H1 (cell line): ENCODE data around the gene NOSIP. TPM values are rescaled to one million over a fixed set of nuclear protein-coding genes. Genes with fewer than 3 reads are reported as not detected.

Source experiments
- CTCF ChIA-PET: fragments of 300-600 bp; sonication (Branson Sonifier 250); formaldehyde crosslinking; loops from one replicate; lab custom pipeline; 2021; ENCODE audit not compliant: partially characterized antibody; lab: Charles Lee
- POLR2A ChIA-PET: fragments of 300-600 bp; sonication (Branson Sonifier 250); formaldehyde crosslinking; loops from one replicate; lab custom pipeline; 2021; ENCODE audit warnings: inconsistent platforms; ENCODE audit not compliant: partially characterized antibody; lab: Charles Lee
- DNase-seq, 2 experiments: peaks; one replicate each; pipeline versions ENCODE4 v3.0.0 to v3.0.0-alpha.2; 2010 to 2022; ENCODE audit warnings: low spot score in 2 of 2, low read depth in 1 of 2, mixed read lengths in 1 of 2
- FAIRE-seq: peaks from 2 replicates; lab custom pipeline; 2011; peaks lifted over from hg19 to GRCh38; lab: Jason Lieb, UNC
- H2AFZ ChIP-seq: 2 replicates; pipeline ENCODE4 v1.8.1; 2012; ENCODE audit warnings: low read length, inconsistent platforms
- H2AK5ac ChIP-seq: 2 replicates; pipeline ENCODE4 v1.6.1; 2013; ENCODE audit warnings: low read depth, low read length
- H2BK120ac ChIP-seq: replicated peaks from 2 replicates; pipeline ENCODE3; 2013; ENCODE audit warnings: low read depth, low read length, inconsistent platforms
- H2BK12ac ChIP-seq: 2 replicates; pipeline ENCODE4 v1.6.1; 2013; ENCODE audit warnings: low read depth, low read length
- H2BK15ac ChIP-seq: 2 replicates; pipeline ENCODE4 v1.6.1; 2013; ENCODE audit warnings: low read length
- H2BK20ac ChIP-seq: 2 replicates; pipeline ENCODE4 v1.6.1; 2013; ENCODE audit warnings: low read length
- H2BK5ac ChIP-seq: 2 replicates; pipeline ENCODE4 v1.6.1; 2013; ENCODE audit warnings: low read depth, low read length
- H3K14ac ChIP-seq: 2 replicates; pipeline ENCODE4 v1.6.1; 2013; ENCODE audit warnings: inconsistent platforms; ENCODE audit not compliant: insufficient read length
- H3K18ac ChIP-seq: 2 replicates; pipeline ENCODE4 v1.6.1; 2013; ENCODE audit warnings: low read length; ENCODE audit errors: extremely low read depth
- H3K23ac ChIP-seq: 2 replicates; pipeline ENCODE4 v1.6.1; 2013; ENCODE audit warnings: inconsistent platforms; ENCODE audit not compliant: insufficient read length
- H3K23me2 ChIP-seq: 2 replicates; pipeline ENCODE4 v1.6.1; 2013; ENCODE audit warnings: low read depth, low read length
- H3K27ac ChIP-seq: 2 replicates; pipeline ENCODE4 v1.6.1; 2011; ENCODE audit warnings: low read depth, low read length, inconsistent platforms
- H3K27me3 ChIP-seq, 4 experiments: replicated peaks in 1 of 4; 1 replicate in 1 of 4; 2 replicates in 3 of 4; pipeline versions ENCODE4 v1.6.1 to v1.8.1; 2011 to 2013; ENCODE audit warnings: low read length in 3 of 4, mild to moderate bottlenecking in 3 of 4, inconsistent platforms in 2 of 4, mixed read lengths in 2 of 4, moderate library complexity in 1 of 4; ENCODE audit not compliant: control insufficient read depth in 3 of 4, insufficient read depth in 3 of 4; ENCODE audit errors: extremely low read depth in 1 of 4
- H3K36me3 ChIP-seq, 4 experiments: 2 replicates each; pipeline versions ENCODE4 v1.6.1 to v1.8.1; 2011 to 2013; ENCODE audit warnings: mild to moderate bottlenecking in 4 of 4, low read length in 3 of 4, moderate library complexity in 2 of 4, control low read depth in 1 of 4, inconsistent platforms in 1 of 4; ENCODE audit not compliant: insufficient read depth in 4 of 4, control insufficient read depth in 2 of 4
- H3K4ac ChIP-seq: replicated peaks from 2 replicates; pipeline ENCODE3; 2013; ENCODE audit warnings: low read length, low read depth, mixed read lengths, inconsistent platforms; ENCODE audit not compliant: insufficient read length
- H3K4me1 ChIP-seq, 4 experiments: replicated peaks in 1 of 4; 1 replicate in 1 of 4; 2 replicates in 3 of 4; pipeline versions ENCODE4 v1.6.1 to v1.8.1; 2011 to 2013; ENCODE audit warnings: low read length in 3 of 4, inconsistent platforms in 2 of 4, mixed read lengths in 1 of 4; ENCODE audit not compliant: insufficient read depth in 4 of 4, control insufficient read depth in 3 of 4
- H3K4me2 ChIP-seq, 2 experiments: 2 replicates each; pipeline versions ENCODE4 v1.6.1 to v1.8.1; 2011 to 2013; ENCODE audit warnings: low read depth in 2 of 2, low read length in 2 of 2, control low read depth in 1 of 2, inconsistent platforms in 1 of 2, mild to moderate bottlenecking in 1 of 2; ENCODE audit not compliant: insufficient read depth in 1 of 2
- H3K4me3 ChIP-seq, 4 experiments: fragments of 200-600, 300-600 bp in 1 of 4; sonication (generic), shearing (Covaris generic), sonication (Bioruptor Twin) in 1 of 4; 2 replicates each; pipeline versions ENCODE4 v1.5.1 to v1.8.1; 2011 to 2016; ENCODE audit warnings: low read length in 4 of 4, low read depth in 3 of 4, control low read depth in 2 of 4, inconsistent platforms in 2 of 4, mild to moderate bottlenecking in 2 of 4, mixed read lengths in 1 of 4, moderate library complexity in 1 of 4; ENCODE audit not compliant: insufficient read depth in 2 of 4; ENCODE audit errors: extremely low read depth in 1 of 4
- H3K56ac ChIP-seq: replicated peaks from 2 replicates; pipeline ENCODE3; 2013; ENCODE audit warnings: low read depth, mild to moderate bottlenecking, mixed read lengths, low read length, inconsistent platforms; ENCODE audit not compliant: insufficient read length
- H3K79me1 ChIP-seq: 2 replicates; pipeline ENCODE4 v1.6.1; 2013; ENCODE audit warnings: low read depth, low read length, control low read depth
- H3K79me2 ChIP-seq, 2 experiments: 2 replicates each; pipeline versions ENCODE4 v1.6.1 to v1.8.1; 2012 to 2013; ENCODE audit warnings: low read length in 2 of 2, mild to moderate bottlenecking in 2 of 2, inconsistent platforms in 1 of 2; ENCODE audit not compliant: insufficient read depth in 2 of 2, control insufficient read depth in 1 of 2
- H3K9ac ChIP-seq, 4 experiments: replicated peaks in 1 of 4; 1 replicate in 1 of 4; 2 replicates in 3 of 4; pipeline versions ENCODE4 v1.6.1 to v1.8.1; 2011 to 2013; ENCODE audit warnings: low read depth in 3 of 4, low read length in 3 of 4, control low read depth in 2 of 4, mild to moderate bottlenecking in 2 of 4, moderate library complexity in 2 of 4, inconsistent platforms in 1 of 4; ENCODE audit errors: extremely low read depth in 1 of 4
- H3K9me3 ChIP-seq, 2 experiments: 2 replicates each; pipeline versions ENCODE4 v1.6.1 to v1.8.1; 2012 to 2013; ENCODE audit warnings: mild to moderate bottlenecking in 2 of 2, moderate library complexity in 2 of 2, control low read depth in 1 of 2, inconsistent platforms in 1 of 2, low read depth in 1 of 2, low read length in 1 of 2, mixed read lengths in 1 of 2; ENCODE audit not compliant: insufficient read depth in 2 of 2
- H4K20me1 ChIP-seq, 2 experiments: replicated peaks in 1 of 2; 2 replicates each; pipeline versions ENCODE3 to v1.8.1; 2011 to 2013; ENCODE audit warnings: inconsistent platforms in 2 of 2, low read length in 2 of 2, mild to moderate bottlenecking in 1 of 2; ENCODE audit not compliant: insufficient read depth in 2 of 2, control insufficient read depth in 1 of 2
- H4K5ac ChIP-seq: 2 replicates; pipeline ENCODE4 v1.6.1; 2013; ENCODE audit warnings: low read length, low read depth, mixed read lengths, inconsistent platforms; ENCODE audit not compliant: insufficient read length
- H4K8ac ChIP-seq: 2 replicates; pipeline ENCODE4 v1.8.0; 2013; ENCODE audit warnings: mild to moderate bottlenecking, moderate library complexity, low read length, inconsistent platforms; ENCODE audit not compliant: insufficient read depth; ENCODE audit errors: extremely low read depth
- H4K91ac ChIP-seq: replicated peaks from 2 replicates; pipeline ENCODE3; 2013; ENCODE audit warnings: low read length, mixed read lengths, inconsistent platforms; ENCODE audit not compliant: insufficient read length
- BCL11A ChIP-seq, 2 experiments: IDR thresholded peaks; one replicate each; pipeline ENCODE4 v1.6.1; 2011; ENCODE audit warnings: low read depth in 2 of 2, low read length in 2 of 2, mild to moderate bottlenecking in 2 of 2
- BRCA1 ChIP-seq: IDR thresholded peaks from 2 replicates; pipeline ENCODE4 v1.6.1; 2012; ENCODE audit warnings: low read depth, low read length, improper control_type of control experiment
- CBX5 ChIP-seq: fragments of 300-800, 300-1000 bp; sonication (generic); IDR thresholded peaks from 2 replicates; pipeline ENCODE4 v1.7.1; 2016; ENCODE audit warnings: antibody characterized with exemption, low read length, low read depth
- CEBPB ChIP-seq: IDR thresholded peaks from 2 replicates; pipeline ENCODE4 v1.6.1; 2012; ENCODE audit warnings: low read depth, low read length
- CHD1 ChIP-seq: IDR thresholded peaks from 2 replicates; pipeline ENCODE4 v1.6.1; 2012; ENCODE audit warnings: low read depth, low read length, improper control_type of control experiment
- EGR1 ChIP-seq: IDR thresholded peaks from 2 replicates; pipeline ENCODE4 v1.6.1; 2011; ENCODE audit warnings: low read depth, low read length, borderline replicate concordance
- GTF2F1 ChIP-seq: IDR thresholded peaks from 2 replicates; pipeline ENCODE4 v1.6.1; 2012; ENCODE audit warnings: low read depth, low read length, improper control_type of control experiment, borderline replicate concordance
- HDAC6 ChIP-seq: IDR thresholded peaks from one replicate; pipeline ENCODE4 v1.7.1; 2012; ENCODE audit warnings: low read depth, mild to moderate bottlenecking, inconsistent platforms, low read length, moderate library complexity
- NANOG ChIP-seq: IDR thresholded peaks from 2 replicates; pipeline ENCODE4 v1.6.1; 2011; ENCODE audit warnings: low read length, low read depth, mild to moderate bottlenecking, inconsistent platforms; ENCODE audit not compliant: insufficient read depth, poor library complexity, severe bottlenecking
- POLR2A ChIP-seq, 2 experiments: IDR thresholded peaks; 1 replicate in 1 of 2; 2 replicates in 1 of 2; pipeline ENCODE4 v1.6.1; 2011; ENCODE audit warnings: low read depth in 2 of 2, low read length in 2 of 2, mild to moderate bottlenecking in 2 of 2; ENCODE audit errors: control extremely low read depth in 1 of 2
- RFX5 ChIP-seq: IDR thresholded peaks from 2 replicates; pipeline ENCODE4 v1.6.1; 2011; ENCODE audit warnings: low read depth, low read length, improper control_type of control experiment, borderline replicate concordance
- SP4 ChIP-seq: IDR thresholded peaks from 2 replicates; pipeline ENCODE4 v1.6.1; 2012; ENCODE audit warnings: low read length, inconsistent platforms
- SRF ChIP-seq: IDR thresholded peaks from 2 replicates; pipeline ENCODE4 v1.6.1; 2011; ENCODE audit warnings: mild to moderate bottlenecking, low read depth, low read length, moderate library complexity
- TCF12 ChIP-seq: IDR thresholded peaks from 2 replicates; pipeline ENCODE4 v1.6.1; 2011; ENCODE audit warnings: low read depth, mild to moderate bottlenecking, low read length
- ZNF274 ChIP-seq: IDR thresholded peaks from 2 replicates; pipeline ENCODE4 v1.7.0; 2012; ENCODE audit warnings: low read length, borderline replicate concordance; ENCODE audit errors: extremely low read depth
- WGBS, 2 experiments: shearing (Covaris generic) in 1 of 2; methylation state at CpG; one replicate each; pipeline versions ENCODE4 v1.1.6 to v1.1.7; 2013 to 2015; ENCODE audit warnings: low lambda C conversion rate in 2 of 2, mixed read lengths in 2 of 2, inconsistent platforms in 1 of 2, low coverage in 1 of 2, missing lambda C conversion rate in 1 of 2; ENCODE audit not compliant: insufficient replicate concordance in 2 of 2, insufficient coverage in 1 of 2, insufficient read length in 1 of 2; ENCODE audit errors: extremely low coverage in 1 of 2, missing lambda C conversion rate in 1 of 2; 5-methylcytosine and 5-hydroxymethylcytosine counted together
- polyA plus RNA-seq, 7 experiments: library from polyadenylated mRNA; depleted of rRNA in 3 of 7; stranded (reverse) in 5 of 7; unstranded in 2 of 7; fragments of >200 nt in 5 of 7; fragments of 200-250 nt in 2 of 7; gene quantifications; 1 replicate in 5 of 7; 2 replicates in 1 of 7; 4 replicates in 1 of 7; pipeline versions ENCODE4 v1.2.1 to v1.2.3, GENCODE V29; 2011 to 2013; ENCODE audit warnings: missing spikeins in 2 of 7, mixed read lengths in 2 of 7
- total RNA-seq: library from RNA; stranded (reverse); fragmentation: NEBNext Ultra II Directional; extraction: Animal tissue kit (Norgen Biotek cat#: 25700); gene quantifications from 2 replicates; pipeline ENCODE4 v1.2.1, GENCODE V29; 2021

Gene NOSIP
- total and polyA plus RNA-seq, 2 of the 8 experiments (the other 6 are each of a cell fraction or from before 2014, with no cell fraction given) = 85.1 to 192 TPM

DNA sequence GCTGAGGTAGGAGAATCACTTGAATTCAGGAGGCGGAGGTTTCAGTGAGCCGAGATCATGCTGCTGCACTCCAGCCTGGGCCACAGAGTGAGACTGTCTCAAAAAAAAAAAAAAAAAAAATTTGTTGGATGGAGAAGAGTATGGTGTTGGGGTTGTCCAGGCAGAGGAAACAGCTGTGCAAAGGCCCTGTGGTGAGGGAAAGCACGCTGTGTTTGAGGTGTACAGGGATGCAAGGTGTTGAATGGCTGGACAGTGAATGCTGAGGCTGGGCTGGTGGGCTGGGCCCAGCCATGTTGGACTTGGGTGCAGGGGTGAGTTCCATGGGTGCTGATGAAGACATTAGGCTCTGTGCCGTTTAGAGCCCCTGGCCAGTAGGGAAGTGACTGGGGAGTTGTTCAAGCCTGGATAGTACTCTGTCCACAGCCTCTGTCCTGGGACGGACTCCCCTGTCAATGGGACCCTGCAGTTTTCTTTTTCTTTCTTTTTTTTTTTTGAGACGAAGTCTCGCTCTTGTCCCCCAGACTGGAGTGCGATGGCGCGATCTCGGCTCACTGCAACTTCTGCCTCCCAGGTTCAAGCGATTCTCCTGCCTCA lies 29.2 kb upstream of the NOSIP start:
- Histone ChIP-seq H2BK12ac (no peak overlapping the region), H3K79me1 (peaks cover 10% of the 10 kb centered on the region), H3K9me3 (no peaks in the 10 kb centered on the region), H3K27me3 (no peaks in the 10 kb centered on the region), H3K4me2 (no peak overlapping the region), H3K4me3 (no peak overlapping the region), H3K18ac (no peak overlapping the region), H3K4me1 (no peaks in the 10 kb centered on the region), H3K79me2 (peaks cover 0 to 77% of the 10 kb centered on the region in 2 experiments; a peak in 2 of 4 replicates), H3K23me2 (no peaks in the 10 kb centered on the region), H3K23ac (no peak overlapping the region), H2BK15ac (no peak overlapping the region), H4K8ac (no peak overlapping the region), H2AFZ (no peak overlapping the region), H3K9ac (no peak overlapping the region), H3K14ac (no peak overlapping the region), H2AK5ac (no peak overlapping the region), H4K5ac (no peak overlapping the region), H4K91ac (no peak overlapping the region), H2BK120ac (no peak overlapping the region), H3K36me3 (peaks cover 7 to 58% (median 25%) of the 10 kb centered on the region in 4 experiments; a peak in 7 of 8 replicates), H3K56ac (no peak overlapping the region), H3K4ac (no peak overlapping the region), H3K27ac (no peak overlapping the region), H2BK5ac (no peak overlapping the region), H2BK20ac (no peak overlapping the region), H4K20me1 (peaks cover 16 to 18% of the 10 kb centered on the region in 2 experiments)
- FAIRE-seq (no peak), DNase-seq (no peak)
- WGBS, 2 experiments = 94% methylated on average over 5 of the region's 12 CpGs; no CpG with 5 or more reads in 1 of the 2 experiments
- ChIA-PET POLR2A (interaction anchor here (2.9 to 50.7 kb wide), 4 partner anchors 8 to 80 kb away, joined by 8 to 840 read pairs (median 426); partner anchors contain the start of genes ADM5, NOSIP, PRR12 and PRRG2), CTCF (interaction anchor here (0.6 to 1.3 kb wide), 7 partner anchors 9 to 60 kb away, joined by 3 to 4 read pairs (median 3); no protein-coding TSS in a partner anchor)
- TF ChIP-seq SP4 (no peak), BRCA1 (no peak), GTF2F1 (no peak), CBX5 (no peak), CHD1 (no peak), POLR2A (IDR thresholded peaks at IDR 0.05; ENCODE audit: control extremely low read depth in 1 of 2, low read depth in 2 of 2, low read length in 2 of 2) (no peak), RFX5 (no peak), CEBPB (no peak), BCL11A (IDR thresholded peaks at IDR 0.05; ENCODE audit: low read depth in 2 of 2, low read length in 2 of 2) (no peak), TCF12 (no peak), HDAC6 (no peak), ZNF274 (no peak), EGR1 (no peak), NANOG (no peak), SRF (no peak)
